Activated CD4-positive, alpha-beta T cell treated with anti-CD3 and anti-CD28 coated beads, Interleukin-2, amount 50 U/mL, for 1 hour (primary cell): ENCODE results near the gene CMPK2.

ENCODE experiments used
- DNase-seq: peaks from one replicate; pipeline ENCODE4 v3.0.0-alpha.2; 2020

The CMPK2 gene

DNA sequence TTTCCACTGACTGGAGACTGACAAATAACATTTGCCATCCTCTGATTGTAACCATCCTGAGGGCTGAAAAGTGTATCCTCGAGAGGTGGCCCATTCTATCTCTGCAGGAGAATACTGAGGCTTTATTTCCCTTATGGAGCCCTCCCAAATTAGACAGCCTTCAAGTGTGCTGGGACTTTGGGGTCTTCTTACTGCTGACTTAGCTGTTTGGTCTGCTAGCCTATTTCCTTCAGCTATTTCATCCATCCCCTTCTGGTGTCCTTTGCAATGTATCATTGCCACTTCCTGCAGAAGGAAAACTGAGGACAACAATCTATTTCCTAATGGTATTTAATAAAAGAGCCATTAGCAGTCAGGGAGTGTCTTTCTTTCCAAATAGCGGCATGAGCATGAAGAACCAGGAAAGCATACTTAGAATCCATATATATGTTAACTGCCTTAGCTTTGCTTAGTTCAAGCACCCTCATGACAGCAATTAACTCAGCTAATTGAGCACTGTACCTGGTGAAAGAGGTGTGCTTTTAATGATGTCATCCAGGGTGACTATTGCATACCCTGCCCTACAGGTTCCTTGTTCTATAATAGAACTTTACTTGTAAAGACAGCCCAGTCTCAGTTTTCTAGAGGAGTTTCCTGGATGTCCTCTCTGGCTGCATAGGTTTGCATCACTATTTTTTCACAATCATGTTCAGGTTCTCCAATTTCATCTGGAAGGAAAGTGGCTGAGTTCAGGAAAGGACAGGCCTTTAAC is 24.0 kb downstream of the CMPK2 start:
- no peak for DNase-seq

DNA sequence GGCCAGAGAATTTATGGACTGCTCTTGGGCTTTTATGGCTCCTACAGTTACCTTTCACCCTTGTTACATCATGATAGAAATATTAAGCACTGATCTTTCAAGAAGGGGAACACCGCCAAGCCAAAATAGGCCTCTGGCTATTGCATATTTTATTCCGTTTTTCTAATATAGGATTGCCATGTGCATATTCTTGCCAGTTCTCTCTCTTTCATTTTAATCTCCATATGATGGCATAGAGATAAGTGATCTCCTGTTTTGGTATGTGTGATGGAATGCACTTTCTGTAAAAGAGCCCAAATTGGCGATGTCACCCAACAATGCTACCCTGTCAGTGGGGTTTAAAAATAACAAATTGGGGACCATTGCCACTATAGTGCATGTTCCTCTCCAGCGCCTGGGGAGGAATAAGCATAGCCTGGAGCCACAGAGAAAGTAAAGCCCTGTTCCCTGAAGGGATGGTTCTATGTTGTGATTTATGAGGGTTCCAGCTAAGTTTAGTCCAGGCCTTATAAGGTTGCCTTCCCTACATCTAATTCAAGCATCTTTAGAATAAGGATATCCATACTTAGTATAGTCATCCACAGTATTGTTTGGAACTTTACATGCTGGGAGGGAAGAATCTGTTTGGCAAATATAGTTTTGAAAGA is 26.9 kb downstream of the CMPK2 start:
- DNase-seq = no peak

- no peak for DNase-seq
These were observed 30.2 kb downstream of the CMPK2 start for GRCh38 chr2:6835467-6835866.

GRCh38 chr2:6834163-6834562 is 31.5 kb downstream of the CMPK2 start:
- no peak for DNase-seq

DNA sequence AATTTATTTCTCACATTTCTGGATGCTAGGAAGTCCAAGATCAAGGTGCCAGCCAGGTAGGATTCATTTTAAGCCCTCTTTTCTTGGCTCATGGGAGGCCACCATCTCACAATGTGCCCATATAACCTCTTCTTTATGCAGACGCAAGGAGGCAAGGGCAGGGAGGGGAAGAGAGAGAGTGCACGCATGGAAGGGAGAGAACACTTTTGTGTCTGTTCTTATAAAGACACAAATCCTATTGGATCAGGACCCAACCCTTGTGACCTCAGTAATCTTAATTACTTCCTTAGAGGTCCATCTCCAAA is 32.5 kb downstream of the CMPK2 start:
- DNase-seq = no peak

DNA sequence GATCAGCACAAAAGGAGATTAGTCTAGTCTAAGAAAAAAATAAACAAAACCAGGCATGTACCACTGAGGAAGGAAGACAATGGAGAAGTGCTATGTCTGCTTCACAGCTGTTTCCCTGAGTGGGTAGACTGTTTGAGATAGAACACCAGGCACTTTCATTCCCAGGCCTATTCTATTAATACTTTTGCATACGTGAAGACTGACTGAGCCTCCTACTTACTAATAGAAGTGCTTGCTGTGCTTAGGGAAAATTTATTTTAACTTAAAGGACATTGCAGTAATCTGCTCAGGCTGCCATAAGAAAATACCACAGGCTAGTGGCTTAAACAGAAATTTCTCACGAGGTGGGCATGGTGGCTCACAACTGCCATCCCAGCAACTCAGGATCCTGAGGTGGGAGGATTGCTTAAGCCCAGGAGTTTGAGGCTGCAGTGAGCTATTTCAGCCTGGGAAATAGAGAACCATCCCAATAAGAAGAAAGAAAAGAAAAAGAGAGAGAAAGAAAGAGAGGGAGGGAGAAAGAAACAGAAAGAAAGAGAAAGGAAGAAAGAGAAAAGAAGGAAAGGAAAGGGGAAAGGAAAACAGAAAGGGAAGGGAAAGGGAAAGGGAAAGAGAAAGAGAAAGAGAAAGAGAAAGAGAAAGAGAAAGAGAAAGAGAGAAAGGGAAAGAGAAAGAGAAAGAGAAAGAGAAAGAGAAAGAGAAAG is 33.0 kb downstream of the CMPK2 start:
- no peak for DNase-seq

DNA sequence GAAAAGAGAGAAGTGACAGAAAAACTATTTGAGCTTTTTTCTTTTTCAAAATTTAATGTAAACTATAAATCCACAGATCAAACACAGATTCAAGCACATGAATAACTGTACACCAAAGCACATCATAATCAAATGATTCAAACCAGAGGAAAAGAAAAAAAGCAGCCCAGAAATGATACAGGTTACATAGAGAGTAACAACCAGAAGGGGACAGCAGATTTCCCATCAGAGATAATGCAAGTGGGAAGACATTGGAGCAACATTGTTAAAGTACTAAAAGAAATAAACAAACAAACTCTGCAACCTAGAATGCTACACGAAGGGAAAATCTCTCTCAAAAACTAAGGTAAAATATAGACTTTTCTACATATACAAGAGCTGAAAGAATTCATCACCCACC is 34.5 kb downstream of the CMPK2 start:
- no peak for DNase-seq

DNA sequence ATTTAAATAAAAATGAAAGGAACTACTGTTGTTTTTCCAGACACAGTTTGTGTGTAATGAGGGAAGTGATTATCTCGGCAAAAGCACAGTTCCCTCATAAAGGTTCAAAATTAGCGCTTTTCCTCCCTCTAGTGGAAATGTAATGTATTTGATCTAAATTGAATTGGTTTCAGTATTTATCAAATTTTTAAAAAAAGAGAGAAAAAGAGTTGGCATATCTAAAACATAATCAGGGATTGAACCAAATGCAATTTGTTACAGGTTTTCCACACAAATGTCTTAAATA is 37.5 kb downstream of the CMPK2 start:
- DNase-seq = no peak

- DNase-seq = no peak
These were observed 38.0 kb downstream of the CMPK2 start for GRCh38 chr2:6827566-6828298.

DNA sequence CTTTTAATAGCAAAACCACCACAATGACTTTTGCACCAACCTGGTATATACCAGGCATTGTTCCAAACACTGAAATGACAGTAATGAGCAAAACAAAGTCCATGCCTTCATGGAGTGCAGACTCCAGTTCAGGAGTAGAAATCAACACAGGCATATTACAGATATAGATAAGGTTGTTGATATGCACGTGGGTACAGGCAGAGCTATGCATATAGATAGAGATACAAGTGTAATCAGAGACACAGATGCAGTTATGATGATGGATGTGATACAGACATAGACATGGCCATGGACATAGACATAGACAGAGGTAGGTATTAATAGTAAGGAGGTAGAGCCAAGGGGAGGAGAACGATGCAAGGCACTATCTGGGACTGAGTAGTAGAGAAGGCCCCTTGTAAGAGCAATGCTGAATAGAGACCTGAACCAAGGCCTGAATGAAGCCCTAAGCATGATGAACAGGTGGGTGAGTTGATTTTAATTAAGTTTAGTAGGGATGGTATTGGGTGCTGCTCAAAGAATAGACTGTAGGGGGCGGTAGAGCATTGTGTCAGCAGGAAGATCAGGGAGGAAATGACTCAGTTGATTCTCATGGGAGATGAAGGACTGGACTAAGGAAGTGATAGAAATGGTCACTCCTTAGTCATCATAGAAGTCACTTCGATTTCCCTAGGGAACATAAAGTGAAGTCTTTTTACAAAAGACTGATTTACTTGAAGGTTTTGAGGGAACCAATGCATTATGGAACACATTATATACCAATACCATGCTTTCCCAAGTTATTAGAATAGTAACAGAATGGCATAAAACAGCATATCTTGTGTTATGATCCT is 39.4 kb downstream of the CMPK2 start:
- peak; percentile 46 for DNase-seq

GRCh38 chr2:6824962-6825361 is 40.7 kb downstream of the CMPK2 start:
- DNase-seq = no peak

DNA sequence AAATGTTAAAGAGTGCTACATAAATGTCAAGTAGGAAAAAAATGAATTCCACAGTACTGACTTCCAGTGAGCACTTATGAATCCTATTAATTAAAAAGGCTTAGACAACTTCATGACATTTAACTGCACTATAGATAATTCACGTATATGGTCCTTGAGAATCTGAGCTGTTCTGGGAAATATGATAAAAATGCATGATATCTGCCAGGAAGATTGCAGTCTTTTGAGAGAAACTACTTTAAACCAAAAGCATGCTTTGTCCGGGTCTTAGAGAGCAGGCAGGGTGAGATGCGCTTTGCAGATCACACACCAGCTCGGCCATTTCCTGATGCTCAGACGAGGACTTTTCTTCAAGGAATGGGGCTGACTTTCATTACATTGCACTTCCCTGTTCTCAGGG is 42.6 kb downstream of the CMPK2 start:
- no peak for DNase-seq

- DNase-seq = no peak
These were observed 43.3 kb downstream of the CMPK2 start for GRCh38 chr2:6822406-6822805.

DNA sequence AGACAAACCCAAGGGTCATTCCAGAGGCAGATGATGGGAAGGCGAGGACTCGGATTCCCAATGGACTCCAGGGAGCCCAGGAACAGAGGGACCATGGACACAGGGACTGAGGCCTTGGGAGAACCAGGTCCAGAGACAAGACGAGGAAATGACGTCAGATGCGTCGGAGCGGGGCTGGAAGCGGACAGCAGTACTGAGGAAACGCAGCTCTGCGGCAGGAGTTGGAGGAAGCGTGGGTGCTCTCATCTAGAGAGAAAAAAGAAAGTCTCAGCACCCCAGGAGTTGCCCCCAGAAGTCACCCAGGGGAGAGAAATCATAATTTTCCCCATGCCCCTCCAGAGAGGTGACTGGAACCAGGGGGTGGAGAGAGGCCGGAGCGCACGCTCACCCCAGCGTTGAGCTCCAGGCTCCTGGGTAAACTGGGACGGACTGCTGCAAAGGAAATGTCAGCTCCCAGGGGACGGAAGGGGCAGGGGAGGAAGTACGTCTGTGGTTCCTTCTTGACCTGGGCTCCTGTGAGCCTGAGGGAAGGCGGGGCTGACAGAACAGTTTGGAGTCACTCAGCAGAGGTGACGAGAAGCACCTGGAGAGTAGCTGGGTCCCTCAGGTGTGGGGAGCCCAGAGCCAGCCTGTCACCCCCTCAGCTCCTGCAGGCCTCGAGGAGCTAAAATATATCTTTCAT is 44.7 kb downstream of the CMPK2 start:
- DNase-seq = no peak

- DNase-seq = no peak
These were observed 45.5 kb downstream of the CMPK2 start for GRCh38 chr2:6820236-6820635.

GRCh38 chr2:6819668-6820067 is 46.0 kb downstream of the CMPK2 start:
- DNase-seq = no peak

GRCh38 chr2:6818012-6818411 is 47.7 kb downstream of the CMPK2 start:
- no peak for DNase-seq

DNA sequence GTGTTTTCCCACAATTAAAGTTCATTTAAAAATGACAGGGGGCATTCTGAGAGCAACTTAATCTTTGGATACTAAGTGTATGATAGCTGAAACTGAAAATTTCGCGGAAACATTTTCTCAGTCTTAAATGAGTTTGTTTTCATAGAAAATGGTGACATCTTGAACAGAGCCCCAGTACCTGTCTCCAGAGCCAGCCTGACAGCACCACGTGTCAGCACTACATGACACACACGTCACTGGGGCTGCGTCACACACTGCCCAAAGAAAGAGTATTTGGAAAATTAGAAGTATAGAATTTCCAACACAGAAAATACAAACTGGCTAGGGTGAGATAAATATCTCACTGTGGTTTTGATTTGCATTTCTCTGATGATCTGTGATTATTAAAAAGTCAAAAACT is 50.8 kb downstream of the CMPK2 start:
- DNase-seq = no peak

GRCh38 chr2:6814312-6814711 is 51.4 kb downstream of the CMPK2 start:
- DNase-seq = no peak

- DNase-seq = no peak
These were observed 52.1 kb downstream of the CMPK2 start for GRCh38 chr2:6813573-6813972.

DNA sequence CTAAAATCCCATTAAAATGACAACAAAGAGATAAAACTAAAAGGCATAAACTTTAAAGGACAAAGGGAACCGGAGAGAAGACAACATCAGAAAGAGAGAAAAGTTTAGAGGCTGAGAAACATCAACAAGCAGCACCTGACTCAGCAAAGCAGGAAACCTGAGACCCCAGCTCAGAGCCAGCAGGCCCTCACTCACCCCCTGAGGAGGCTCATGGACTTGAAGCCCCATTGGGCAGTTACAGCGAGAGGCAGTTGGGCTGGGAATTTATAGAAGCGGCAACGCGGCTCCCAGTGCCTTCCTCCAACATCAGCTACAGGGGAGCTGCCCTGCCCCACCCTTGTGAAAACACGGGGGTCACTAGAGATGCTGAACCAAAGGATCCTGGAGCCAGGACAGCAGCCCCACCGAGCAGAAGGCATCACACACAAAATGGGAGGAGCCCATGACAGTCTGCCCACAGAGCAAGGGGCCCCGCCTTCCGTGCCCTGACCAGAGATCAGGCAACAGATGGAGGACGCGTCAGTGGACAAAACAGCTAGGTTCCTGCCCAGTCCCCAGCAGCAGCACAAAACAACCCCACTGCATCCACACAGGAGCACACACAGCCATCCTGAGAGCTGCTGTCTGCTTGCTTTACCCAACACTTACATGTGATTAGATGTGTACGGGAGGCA is 52.7 kb downstream of the CMPK2 start:
- DNase-seq = no peak

- DNase-seq = no peak
These were observed 54.7 kb downstream of the CMPK2 start for GRCh38 chr2:6810961-6811360.
